SH-SY5Y (cell line): ENCODE results near the gene TMEM217.

Source experiments
- GATA2 ChIP-seq: IDR thresholded peaks from 2 replicates; pipeline ENCODE4 v1.6.1; 2011; ENCODE audit warnings: mild to moderate bottlenecking, low read depth, low read length
- GATA3 ChIP-seq: IDR thresholded peaks from 2 replicates; pipeline ENCODE4 v1.6.1; 2011; ENCODE audit warnings: low read depth, mild to moderate bottlenecking, low read length, moderate library complexity

DNA sequence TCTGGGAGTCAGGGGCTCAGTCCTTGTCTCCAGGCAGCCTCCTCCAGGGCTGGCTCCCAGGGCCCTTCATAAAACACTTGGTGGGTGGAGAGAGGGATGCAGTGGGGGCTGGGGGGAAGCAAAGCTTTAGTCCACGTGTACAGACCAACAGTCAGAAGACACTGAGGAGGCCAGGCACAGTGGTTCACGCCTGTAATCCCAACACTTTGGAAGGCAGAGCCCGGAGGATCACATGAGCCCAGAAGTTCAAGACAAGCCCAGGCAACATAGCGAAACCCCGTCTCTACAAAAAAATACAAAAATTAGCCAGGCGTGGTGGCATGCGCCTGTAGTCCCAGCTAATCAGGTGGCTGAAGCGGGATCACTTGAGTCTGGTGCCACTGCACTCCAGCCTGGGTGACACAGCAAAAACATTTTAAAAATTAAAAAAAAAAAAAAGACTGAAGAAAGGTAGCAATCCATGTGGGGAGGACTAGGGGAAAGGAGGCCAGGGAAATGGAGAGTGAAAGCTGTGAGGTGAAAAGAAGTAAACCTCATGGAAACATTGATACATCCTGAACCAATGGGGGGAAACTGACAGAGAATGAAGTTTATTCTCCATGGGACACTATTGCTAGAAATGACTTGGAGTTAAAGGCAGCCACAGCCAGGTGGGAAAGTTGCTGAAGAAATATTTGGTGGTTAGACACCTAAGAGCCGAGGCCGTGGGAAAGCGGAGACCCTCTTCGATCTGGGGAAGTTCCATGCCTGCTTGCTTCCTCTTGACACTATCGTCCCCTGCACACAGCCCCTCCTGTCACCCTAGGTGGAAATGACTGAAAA is 52.6 kb downstream of the TMEM217 start:
- TF ChIP-seq GATA2 (no peak), GATA3 (no peak)
